GM23338 (cell line): Measurements from ENCODE around the gene AOC1. TPM values are rescaled to one million over a fixed set of nuclear protein-coding genes. Genes with fewer than 3 reads are reported as not detected.

Source experiments
- ATAC-seq: fragments of 200-7000 bp; cut with Tn5 transposase; 3 replicates; pipeline ENCODE4 v1.9.1; 2020
- DNase-seq: peaks from one replicate; pipeline ENCODE4 v3.0.0-alpha.2; 2015; ENCODE audit warnings: low spot score
- H2AFZ ChIP-seq: fragments of 200-600 bp; sonication (generic); 2 replicates; pipeline ENCODE4 v1.8.0; 2016; ENCODE audit warnings: antibody characterized with exemption, mild to moderate bottlenecking, moderate library complexity
- H3F3A ChIP-seq: fragments of 200-600 bp; sonication (generic); replicated peaks from 2 replicates; pipeline ENCODE4 v1.8.0; 2017; ENCODE audit warnings: antibody characterized with exemption, mixed run types, low read depth
- H3K27ac ChIP-seq: fragments of 200-600 bp; sonication (generic); 2 replicates; pipeline ENCODE4 v1.6.1; 2016; ENCODE audit warnings: low read depth
- H3K27me3 ChIP-seq: fragments of 200-600 bp; sonication (generic); 2 replicates; pipeline ENCODE4 v1.8.0; 2016; ENCODE audit warnings: mild to moderate bottlenecking, mixed run types, moderate library complexity; ENCODE audit not compliant: insufficient read depth
- H3K36me3 ChIP-seq: fragments of 200-600 bp; sonication (generic); 2 replicates; pipeline ENCODE4 v1.8.0; 2016; ENCODE audit warnings: mild to moderate bottlenecking; ENCODE audit not compliant: insufficient read depth
- H3K4me1 ChIP-seq: fragments of 200-600 bp; sonication (generic); 2 replicates; pipeline ENCODE4 v1.8.0; 2016; ENCODE audit warnings: mild to moderate bottlenecking, moderate library complexity; ENCODE audit not compliant: insufficient read depth
- H3K4me2 ChIP-seq: fragments of 200-600 bp; sonication (generic); 2 replicates; pipeline ENCODE4 v1.7.1; 2017; ENCODE audit warnings: mixed run types
- H3K4me3 ChIP-seq: fragments of 200-600 bp; sonication (generic); 2 replicates; pipeline ENCODE4 v1.6.1; 2016; ENCODE audit warnings: mixed run types
- H3K79me2 ChIP-seq: fragments of 200-600 bp; sonication (generic); replicated peaks from 2 replicates; pipeline ENCODE4 v1.8.0; 2017; ENCODE audit warnings: mild to moderate bottlenecking; ENCODE audit not compliant: insufficient read depth
- H3K9me2 ChIP-seq: fragments of 200-600 bp; sonication (generic); 2 replicates; pipeline ENCODE4 v1.8.0; 2017; ENCODE audit not compliant: insufficient read depth
- H4K20me1 ChIP-seq: fragments of 200-600 bp; sonication (generic); replicated peaks from 2 replicates; pipeline ENCODE4 v1.8.0; 2017; ENCODE audit warnings: mild to moderate bottlenecking; ENCODE audit not compliant: insufficient read depth
- H3K27ac Mint-ChIP-seq: 2 replicates; pipeline ENCODE4 v1.8.0; 2020; ENCODE audit warnings: inconsistent platforms, mild to moderate bottlenecking, moderate library complexity, mixed read lengths
- H3K27me3 Mint-ChIP-seq: 3 replicates; pipeline ENCODE4 v1.8.0; 2022; ENCODE audit warnings: low read depth, mild to moderate bottlenecking, moderate library complexity, mixed read lengths, inconsistent platforms; ENCODE audit not compliant: insufficient read depth, poor library complexity
- H3K36me3 Mint-ChIP-seq: 3 replicates; pipeline ENCODE4 v1.8.0; 2021; ENCODE audit warnings: low read depth, mild to moderate bottlenecking, inconsistent platforms, moderate library complexity, mixed read lengths
- H3K4me1 Mint-ChIP-seq: 3 replicates; pipeline ENCODE4 v1.8.0; 2020; ENCODE audit warnings: mild to moderate bottlenecking, inconsistent platforms, mixed read lengths
- H3K4me3 Mint-ChIP-seq: 3 replicates; pipeline ENCODE4 v1.8.0; 2021; ENCODE audit warnings: moderate library complexity, mild to moderate bottlenecking, inconsistent platforms, mixed read lengths
- H3K9me3 Mint-ChIP-seq: 3 replicates; pipeline ENCODE4 v1.8.0; 2020; ENCODE audit warnings: moderate library complexity, mild to moderate bottlenecking, inconsistent platforms, mixed read lengths
- EZH2 ChIP-seq: fragments of 200-600 bp; sonication (generic); IDR thresholded peaks from one replicate; pipeline ENCODE4 v1.8.0; 2017; ENCODE audit warnings: antibody characterized with exemption, mild to moderate bottlenecking, low read depth; ENCODE audit not compliant: unreplicated experiment
- EZH2phosphoT487 ChIP-seq: fragments of 200-600 bp; sonication (generic); IDR thresholded peaks from one replicate; pipeline ENCODE4 v1.8.1; 2018; ENCODE audit warnings: antibody characterized with exemption; ENCODE audit not compliant: unreplicated experiment
- POLR2AphosphoS5 ChIP-seq: IDR thresholded peaks from 2 replicates; pipeline ENCODE4 v1.6.1; 2016; ENCODE audit warnings: antibody characterized with exemption, low read depth
- ZNF114 ChIP-seq: fragments of 250-450 bp; sonication (Bioruptor Pico); IDR thresholded peaks from 2 replicates; pipeline ENCODE4 v1.5.0; 2020; ENCODE audit warnings: mild to moderate bottlenecking, moderate library complexity
- ZNF331 ChIP-seq: fragments of 250-450 bp; sonication (Bioruptor Pico); IDR thresholded peaks from 2 replicates; pipeline ENCODE4 v1.5.0; 2020; ENCODE audit warnings: low read depth, mild to moderate bottlenecking, moderate library complexity
- polyA plus RNA-seq: library from polyadenylated mRNA; unstranded; fragments of >200 nt; fragmentation: Nextera tagmentation; extraction: Ambion mirVana; gene quantifications from 2 replicates; pipeline ENCODE4 v1.2.1, GENCODE V29; 2016
- total RNA-seq: library from RNA; depleted of rRNA; stranded (reverse); fragments of >200 nt; shearing (Covaris generic); gene quantifications from 2 replicates; pipeline ENCODE4 v1.2.3, GENCODE V29; 2014
- TF ChIP-seq, protein P1 (sequence below): fragments of 250-450 bp; sonication (Bioruptor Pico); IDR thresholded peaks from 2 replicates; pipeline ENCODE4 v1.5.0; 2020; ENCODE audit warnings: mild to moderate bottlenecking, moderate library complexity
- TF ChIP-seq, protein P2 (sequence below): IDR thresholded peaks from 2 replicates; pipeline ENCODE4 v1.6.1; 2016; ENCODE audit warnings: antibody characterized with exemption
- TF ChIP-seq, protein P3 (sequence below): IDR thresholded peaks from one replicate; pipeline ENCODE4 v1.6.1; 2018; ENCODE audit warnings: antibody characterized with exemption; ENCODE audit not compliant: unreplicated experiment
- TF ChIP-seq, protein P4 (sequence below), 2 experiments: fragments of 200-600 bp in 1 of 2; sonication (generic) in 1 of 2; conservative IDR thresholded peaks; 2 replicates each; pipeline versions ENCODE4 v1.5.1 to v1.6.1; 2016 to 2017; ENCODE audit warnings: antibody characterized with exemption in 2 of 2, low read depth in 2 of 2, mild to moderate bottlenecking in 2 of 2, moderate library complexity in 1 of 2

AOC1 gene
- total and polyA plus RNA-seq, 2 experiments from 2014 or later, result not detected

DNA sequence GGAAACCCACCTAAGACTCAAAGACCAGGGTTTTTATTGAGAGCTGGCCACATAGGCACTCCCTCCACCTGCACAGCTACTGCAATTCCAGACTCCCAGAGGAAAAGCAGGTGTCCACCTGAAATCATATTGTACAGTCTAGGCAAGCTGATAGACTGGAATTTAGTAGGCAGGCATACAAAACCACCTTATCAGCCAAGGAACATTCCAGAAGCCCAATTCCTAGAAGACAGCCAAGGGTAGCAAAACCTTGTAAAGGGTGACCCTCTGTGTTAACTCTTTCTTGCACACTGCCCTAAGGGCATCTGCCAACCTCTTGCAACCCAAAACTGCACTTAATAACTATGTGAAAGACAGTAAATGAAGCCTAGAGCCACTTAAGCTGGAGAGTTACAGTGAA, 46.5 kb upstream of the AOC1 start:
- H3K27me3 Mint-ChIP-seq, result peaks cover 19% of the 10 kb centered on the region
- Histone ChIP-seq H3K27ac (no peak overlapping the region), H3K4me3 (no peak overlapping the region), H4K20me1 (peaks cover 3% of the 10 kb centered on the region; the same call in 1 of the 2 replicates), H3K4me1 (no peaks in the 10 kb centered on the region), H3K27me3 (peaks cover 34% of the 10 kb centered on the region), H3K79me2 (no peaks in the 10 kb centered on the region), H3K36me3 (no peaks in the 10 kb centered on the region), H3F3A (no peaks in the 10 kb centered on the region), H3K9me2 (no peaks in the 10 kb centered on the region), H2AFZ (no peak overlapping the region), H3K4me2 (no peak overlapping the region)
- ATAC-seq (no peak), DNase-seq (no peak)
- TF ChIP-seq, protein P1, sequence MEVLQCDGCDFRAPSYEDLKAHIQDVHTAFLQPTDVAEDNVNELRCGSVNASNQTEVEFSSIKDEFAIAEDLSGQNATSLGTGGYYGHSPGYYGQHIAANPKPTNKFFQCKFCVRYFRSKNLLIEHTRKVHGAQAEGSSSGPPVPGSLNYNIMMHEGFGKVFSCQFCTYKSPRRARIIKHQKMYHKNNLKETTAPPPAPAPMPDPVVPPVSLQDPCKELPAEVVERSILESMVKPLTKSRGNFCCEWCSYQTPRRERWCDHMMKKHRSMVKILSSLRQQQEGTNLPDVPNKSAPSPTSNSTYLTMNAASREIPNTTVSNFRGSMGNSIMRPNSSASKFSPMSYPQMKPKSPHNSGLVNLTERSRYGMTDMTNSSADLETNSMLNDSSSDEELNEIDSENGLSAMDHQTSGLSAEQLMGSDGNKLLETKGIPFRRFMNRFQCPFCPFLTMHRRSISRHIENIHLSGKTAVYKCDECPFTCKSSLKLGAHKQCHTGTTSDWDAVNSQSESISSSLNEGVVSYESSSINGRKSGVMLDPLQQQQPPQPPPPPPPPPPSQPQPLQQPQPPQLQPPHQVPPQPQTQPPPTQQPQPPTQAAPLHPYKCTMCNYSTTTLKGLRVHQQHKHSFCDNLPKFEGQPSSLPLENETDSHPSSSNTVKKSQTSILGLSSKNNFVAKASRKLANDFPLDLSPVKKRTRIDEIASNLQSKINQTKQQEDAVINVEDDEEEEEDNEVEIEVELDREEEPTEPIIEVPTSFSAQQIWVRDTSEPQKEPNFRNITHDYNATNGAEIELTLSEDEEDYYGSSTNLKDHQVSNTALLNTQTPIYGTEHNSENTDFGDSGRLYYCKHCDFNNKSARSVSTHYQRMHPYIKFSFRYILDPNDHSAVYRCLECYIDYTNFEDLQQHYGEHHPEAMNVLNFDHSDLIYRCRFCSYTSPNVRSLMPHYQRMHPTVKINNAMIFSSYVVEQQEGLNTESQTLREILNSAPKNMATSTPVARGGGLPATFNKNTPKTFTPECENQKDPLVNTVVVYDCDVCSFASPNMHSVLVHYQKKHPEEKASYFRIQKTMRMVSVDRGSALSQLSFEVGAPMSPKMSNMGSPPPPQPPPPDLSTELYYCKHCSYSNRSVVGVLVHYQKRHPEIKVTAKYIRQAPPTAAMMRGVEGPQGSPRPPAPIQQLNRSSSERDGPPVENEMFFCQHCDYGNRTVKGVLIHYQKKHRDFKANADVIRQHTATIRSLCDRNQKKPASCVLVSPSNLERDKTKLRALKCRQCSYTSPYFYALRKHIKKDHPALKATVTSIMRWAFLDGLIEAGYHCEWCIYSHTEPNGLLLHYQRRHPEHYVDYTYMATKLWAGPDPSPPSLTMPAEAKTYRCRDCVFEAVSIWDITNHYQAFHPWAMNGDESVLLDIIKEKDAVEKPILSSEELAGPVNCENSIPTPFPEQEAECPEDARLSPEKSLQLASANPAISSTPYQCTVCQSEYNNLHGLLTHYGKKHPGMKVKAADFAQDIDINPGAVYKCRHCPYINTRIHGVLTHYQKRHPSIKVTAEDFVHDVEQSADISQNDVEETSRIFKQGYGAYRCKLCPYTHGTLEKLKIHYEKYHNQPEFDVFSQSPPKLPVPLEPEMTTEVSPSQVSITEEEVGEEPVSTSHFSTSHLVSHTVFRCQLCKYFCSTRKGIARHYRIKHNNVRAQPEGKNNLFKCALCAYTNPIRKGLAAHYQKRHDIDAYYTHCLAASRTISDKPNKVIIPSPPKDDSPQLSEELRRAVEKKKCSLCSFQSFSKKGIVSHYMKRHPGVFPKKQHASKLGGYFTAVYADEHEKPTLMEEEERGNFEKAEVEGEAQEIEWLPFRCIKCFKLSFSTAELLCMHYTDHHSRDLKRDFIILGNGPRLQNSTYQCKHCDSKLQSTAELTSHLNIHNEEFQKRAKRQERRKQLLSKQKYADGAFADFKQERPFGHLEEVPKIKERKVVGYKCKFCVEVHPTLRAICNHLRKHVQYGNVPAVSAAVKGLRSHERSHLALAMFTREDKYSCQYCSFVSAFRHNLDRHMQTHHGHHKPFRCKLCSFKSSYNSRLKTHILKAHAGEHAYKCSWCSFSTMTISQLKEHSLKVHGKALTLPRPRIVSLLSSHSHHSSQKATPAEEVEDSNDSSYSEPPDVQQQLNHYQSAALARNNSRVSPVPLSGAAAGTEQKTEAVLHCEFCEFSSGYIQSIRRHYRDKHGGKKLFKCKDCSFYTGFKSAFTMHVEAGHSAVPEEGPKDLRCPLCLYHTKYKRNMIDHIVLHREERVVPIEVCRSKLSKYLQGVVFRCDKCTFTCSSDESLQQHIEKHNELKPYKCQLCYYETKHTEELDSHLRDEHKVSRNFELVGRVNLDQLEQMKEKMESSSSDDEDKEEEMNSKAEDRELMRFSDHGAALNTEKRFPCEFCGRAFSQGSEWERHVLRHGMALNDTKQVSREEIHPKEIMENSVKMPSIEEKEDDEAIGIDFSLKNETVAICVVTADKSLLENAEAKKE, result no peak
- TF ChIP-seq ZNF331 (CRISPR knock-in tag), result no peak
- TF ChIP-seq EZH2, result no peak
- TF ChIP-seq, protein P2, sequence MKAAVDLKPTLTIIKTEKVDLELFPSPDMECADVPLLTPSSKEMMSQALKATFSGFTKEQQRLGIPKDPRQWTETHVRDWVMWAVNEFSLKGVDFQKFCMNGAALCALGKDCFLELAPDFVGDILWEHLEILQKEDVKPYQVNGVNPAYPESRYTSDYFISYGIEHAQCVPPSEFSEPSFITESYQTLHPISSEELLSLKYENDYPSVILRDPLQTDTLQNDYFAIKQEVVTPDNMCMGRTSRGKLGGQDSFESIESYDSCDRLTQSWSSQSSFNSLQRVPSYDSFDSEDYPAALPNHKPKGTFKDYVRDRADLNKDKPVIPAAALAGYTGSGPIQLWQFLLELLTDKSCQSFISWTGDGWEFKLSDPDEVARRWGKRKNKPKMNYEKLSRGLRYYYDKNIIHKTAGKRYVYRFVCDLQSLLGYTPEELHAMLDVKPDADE, result no peak
- TF ChIP-seq, protein P3, sequence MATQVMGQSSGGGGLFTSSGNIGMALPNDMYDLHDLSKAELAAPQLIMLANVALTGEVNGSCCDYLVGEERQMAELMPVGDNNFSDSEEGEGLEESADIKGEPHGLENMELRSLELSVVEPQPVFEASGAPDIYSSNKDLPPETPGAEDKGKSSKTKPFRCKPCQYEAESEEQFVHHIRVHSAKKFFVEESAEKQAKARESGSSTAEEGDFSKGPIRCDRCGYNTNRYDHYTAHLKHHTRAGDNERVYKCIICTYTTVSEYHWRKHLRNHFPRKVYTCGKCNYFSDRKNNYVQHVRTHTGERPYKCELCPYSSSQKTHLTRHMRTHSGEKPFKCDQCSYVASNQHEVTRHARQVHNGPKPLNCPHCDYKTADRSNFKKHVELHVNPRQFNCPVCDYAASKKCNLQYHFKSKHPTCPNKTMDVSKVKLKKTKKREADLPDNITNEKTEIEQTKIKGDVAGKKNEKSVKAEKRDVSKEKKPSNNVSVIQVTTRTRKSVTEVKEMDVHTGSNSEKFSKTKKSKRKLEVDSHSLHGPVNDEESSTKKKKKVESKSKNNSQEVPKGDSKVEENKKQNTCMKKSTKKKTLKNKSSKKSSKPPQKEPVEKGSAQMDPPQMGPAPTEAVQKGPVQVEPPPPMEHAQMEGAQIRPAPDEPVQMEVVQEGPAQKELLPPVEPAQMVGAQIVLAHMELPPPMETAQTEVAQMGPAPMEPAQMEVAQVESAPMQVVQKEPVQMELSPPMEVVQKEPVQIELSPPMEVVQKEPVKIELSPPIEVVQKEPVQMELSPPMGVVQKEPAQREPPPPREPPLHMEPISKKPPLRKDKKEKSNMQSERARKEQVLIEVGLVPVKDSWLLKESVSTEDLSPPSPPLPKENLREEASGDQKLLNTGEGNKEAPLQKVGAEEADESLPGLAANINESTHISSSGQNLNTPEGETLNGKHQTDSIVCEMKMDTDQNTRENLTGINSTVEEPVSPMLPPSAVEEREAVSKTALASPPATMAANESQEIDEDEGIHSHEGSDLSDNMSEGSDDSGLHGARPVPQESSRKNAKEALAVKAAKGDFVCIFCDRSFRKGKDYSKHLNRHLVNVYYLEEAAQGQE, result no peak
- no peak for TF ChIP-seq POLR2AphosphoS5
- TF ChIP-seq, protein P4, sequence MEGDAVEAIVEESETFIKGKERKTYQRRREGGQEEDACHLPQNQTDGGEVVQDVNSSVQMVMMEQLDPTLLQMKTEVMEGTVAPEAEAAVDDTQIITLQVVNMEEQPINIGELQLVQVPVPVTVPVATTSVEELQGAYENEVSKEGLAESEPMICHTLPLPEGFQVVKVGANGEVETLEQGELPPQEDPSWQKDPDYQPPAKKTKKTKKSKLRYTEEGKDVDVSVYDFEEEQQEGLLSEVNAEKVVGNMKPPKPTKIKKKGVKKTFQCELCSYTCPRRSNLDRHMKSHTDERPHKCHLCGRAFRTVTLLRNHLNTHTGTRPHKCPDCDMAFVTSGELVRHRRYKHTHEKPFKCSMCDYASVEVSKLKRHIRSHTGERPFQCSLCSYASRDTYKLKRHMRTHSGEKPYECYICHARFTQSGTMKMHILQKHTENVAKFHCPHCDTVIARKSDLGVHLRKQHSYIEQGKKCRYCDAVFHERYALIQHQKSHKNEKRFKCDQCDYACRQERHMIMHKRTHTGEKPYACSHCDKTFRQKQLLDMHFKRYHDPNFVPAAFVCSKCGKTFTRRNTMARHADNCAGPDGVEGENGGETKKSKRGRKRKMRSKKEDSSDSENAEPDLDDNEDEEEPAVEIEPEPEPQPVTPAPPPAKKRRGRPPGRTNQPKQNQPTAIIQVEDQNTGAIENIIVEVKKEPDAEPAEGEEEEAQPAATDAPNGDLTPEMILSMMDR (conservative IDR thresholded peaks at IDR 0.05; ENCODE audit: low read depth in 2 of 2), result no peak
- no peak for TF ChIP-seq EZH2phosphoT487
- no peak for TF ChIP-seq ZNF114 (CRISPR knock-in tag)
- peaks cover 10% of the 10 kb centered on the region; the same call in 2 of the 3 replicates for H3K36me3 Mint-ChIP-seq
- H3K4me1 Mint-ChIP-seq, result peaks cover 8% of the 10 kb centered on the region; the same call in 2 of the 3 replicates
- peaks cover 17% of the 10 kb centered on the region for H3K9me3 Mint-ChIP-seq
- H3K27ac Mint-ChIP-seq, result no peak overlapping the region
- no peak overlapping the region for H3K4me3 Mint-ChIP-seq
